Stimulated activated CD8-positive, alpha-beta memory T cell treated with anti-CD3 and anti-CD28 coated beads, Interleukin-12 subunit alpha, Interleukin-12 subunit beta, amount 100 ng/mL, for 1 hour (primary cell): ENCODE data around the gene PIP5K1C.

Source experiments
- DNase-seq: peaks from one replicate; pipeline ENCODE4 v3.0.0-alpha.2; 2020; ENCODE audit warnings: low read depth

PIP5K1C gene

GRCh38 chr19:3721131-3721886, 21.0 kb upstream of the PIP5K1C start:
- peak; percentile 70 for DNase-seq

- DNase-seq = no peak
Measured at GRCh38 chr19:3720349-3720917, 20.2 kb upstream of the PIP5K1C start.

GRCh38 chr19:3719868-3720267, 19.6 kb upstream of the PIP5K1C start:
- no peak for DNase-seq

DNA sequence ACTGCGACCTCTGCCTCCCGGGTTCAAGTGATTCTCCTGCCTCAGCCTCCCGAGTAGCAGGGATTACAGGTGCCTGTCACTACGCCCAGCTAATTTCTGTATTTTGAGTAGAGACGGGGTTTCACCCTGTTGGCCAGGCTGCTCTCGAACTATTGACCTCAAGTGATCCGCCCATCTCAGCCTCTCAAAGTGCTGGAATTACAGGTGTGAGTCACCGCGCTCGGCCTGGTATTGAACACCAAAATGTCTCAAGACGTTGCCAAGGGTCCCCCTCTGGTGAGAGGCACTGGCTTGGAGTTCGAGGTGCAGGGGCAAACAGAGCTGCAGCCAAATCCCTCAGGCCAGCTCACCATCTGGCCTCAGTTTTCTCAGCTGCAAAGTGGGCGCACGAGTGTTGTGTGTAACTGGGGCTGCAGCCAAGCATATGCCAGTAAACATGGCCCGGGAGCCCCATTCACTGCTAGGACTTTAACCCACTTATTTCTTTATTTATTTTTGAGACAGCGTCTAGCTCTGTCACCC, 15.9 kb upstream of the PIP5K1C start:
- DNase-seq = no peak

GRCh38 chr19:3712663-3713611, 12.7 kb upstream of the PIP5K1C start:
- DNase-seq = no peak

DNA sequence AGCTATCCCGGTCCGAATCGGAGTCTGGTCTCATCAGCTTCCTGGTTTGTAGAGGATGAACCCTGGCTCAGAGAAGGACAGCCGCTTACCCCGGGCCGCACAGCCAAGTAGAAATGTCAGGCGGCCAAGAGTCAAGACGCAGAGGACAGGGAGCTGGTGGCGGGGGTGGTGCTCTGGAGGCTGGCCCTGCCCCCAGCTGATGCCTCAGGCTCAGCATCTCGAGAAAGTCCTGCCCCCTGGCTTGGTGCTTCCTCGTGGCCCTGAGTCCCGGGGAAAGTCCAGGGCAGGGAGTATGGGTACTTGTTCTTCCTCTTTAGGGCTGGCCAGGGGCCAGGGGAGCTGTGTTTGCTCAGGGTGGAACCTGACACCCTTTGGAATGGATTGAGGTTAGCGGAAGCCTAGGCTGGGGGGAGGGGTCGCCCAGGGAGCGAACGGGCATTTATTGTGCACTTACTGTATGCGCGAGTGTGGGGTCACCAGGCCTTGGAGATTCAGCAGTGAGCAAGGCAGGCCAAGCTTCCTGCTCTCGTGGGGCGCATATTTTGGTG, 10.1 kb upstream of the PIP5K1C start:
- DNase-seq = no peak

- DNase-seq = no peak
Measured at GRCh38 chr19:3708207-3708931, 8.1 kb upstream of the PIP5K1C start, which contains the start of gene TJP3. Gene TJP3, plus strand, starts transcription at chr19:3708384. Its CDS starts 20,049 bp downstream, at chr19:3728433.

DNA sequence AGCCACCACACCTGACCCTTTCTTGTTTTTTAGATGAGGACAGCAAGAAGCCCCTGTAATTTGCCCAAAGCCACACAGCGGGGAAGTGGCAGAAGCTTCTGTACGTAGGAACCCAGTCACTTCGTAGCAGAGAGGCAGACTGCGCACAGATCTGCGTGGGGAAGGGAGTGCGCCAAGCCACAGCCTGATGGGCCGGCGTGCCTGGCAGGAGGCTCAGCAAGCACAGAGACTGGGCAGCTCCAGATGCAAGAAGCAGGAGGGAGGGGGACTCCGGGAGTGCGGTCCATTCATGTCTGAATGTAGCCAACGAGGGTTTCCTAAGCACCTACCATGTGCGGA, 7.6 kb upstream of the PIP5K1C start:
- no peak for DNase-seq

- DNase-seq = no peak
Measured at GRCh38 chr19:3701200-3701599, 932 bp upstream of the PIP5K1C start.

DNA sequence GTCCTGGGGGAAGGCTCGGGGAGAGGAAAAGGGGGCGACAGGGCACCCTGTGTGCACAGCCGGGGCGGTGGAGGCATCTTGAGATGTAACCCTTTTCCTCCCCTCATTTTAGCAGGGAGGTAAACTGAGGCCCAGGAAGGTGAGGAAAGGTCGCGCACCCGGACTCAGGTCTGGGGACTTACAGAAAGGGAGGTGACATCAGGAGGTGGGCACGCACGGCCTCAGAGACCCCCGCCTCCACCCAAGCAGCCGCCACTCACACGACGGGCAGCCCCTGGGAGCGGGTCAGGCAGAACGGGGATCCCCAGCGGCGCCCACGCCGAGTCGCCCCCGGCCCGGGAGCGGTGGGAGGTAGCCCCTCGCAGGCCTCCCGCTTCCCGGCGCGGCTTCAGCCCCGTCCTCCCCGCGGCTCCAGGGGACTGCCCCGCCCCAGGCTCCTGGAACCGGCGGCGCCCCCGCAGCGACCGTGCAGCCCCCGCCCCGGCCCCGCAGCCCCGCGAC, 477 bp downstream of the PIP5K1C start:
- no peak for DNase-seq

DNA sequence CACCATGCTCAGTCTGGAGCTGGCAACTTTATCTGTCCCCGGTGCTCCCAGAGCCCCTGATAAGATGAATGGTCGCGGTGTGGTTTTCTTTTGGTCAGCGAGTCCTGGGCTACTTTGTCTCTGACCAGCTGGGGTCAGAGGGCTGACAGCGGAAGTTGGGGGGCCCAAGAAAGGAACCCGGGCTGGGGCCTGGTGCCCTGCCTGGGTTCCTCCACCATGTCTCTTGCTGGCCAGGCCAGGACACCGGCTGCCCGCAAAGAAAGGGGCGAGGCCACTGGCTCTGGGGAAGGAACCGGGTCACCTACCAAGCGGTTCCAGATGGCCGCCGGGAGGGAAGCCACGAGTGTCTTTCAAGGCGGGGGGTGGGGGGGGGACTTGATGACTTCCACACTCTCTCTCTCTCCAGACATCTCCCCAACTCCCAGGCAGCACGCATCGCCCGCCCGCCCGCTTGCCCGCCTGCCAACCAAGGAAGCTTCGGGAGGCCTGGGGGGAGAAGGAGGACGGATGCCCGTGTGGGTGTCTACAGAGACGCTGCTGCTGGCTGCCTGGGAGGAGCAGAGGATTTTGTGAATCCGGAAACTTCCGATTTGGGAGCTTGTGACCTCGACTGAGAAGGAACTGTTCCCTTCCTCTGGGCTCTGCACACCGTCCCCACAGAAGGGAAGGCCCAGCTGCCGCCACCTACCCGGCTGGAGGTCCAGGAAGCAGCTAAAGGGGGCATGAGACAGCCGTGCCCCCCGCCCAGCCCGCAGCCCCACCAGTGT, 1.1 kb downstream of the PIP5K1C start:
- no peak for DNase-seq

DNA sequence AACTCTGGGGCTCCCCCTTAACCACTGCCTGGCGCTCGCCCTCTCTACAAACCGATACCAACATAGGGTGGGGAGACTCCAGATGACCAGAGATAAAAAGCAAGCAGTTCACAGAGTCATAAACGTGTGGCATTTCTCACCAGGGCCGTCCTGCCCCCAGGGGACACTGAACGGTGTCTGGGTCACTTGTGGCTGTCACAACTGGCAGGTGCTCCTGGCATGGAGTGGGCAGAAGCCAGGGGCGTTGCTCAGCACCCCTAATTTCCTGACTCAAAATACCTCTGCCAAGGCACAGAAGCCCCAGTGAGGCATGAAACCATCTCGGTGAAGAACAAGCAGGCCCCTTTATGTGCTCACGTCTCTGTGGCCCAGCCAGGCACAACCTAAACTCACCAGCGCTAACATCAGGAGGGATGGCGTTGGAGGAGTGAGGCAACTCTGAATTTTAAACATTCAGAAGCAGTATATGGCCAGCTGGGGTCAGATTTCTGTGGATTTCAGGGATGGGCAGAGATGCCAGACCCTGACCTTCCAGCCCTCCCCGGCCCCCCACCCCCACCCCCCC, 1.8 kb downstream of the PIP5K1C start:
- no peak for DNase-seq

DNA sequence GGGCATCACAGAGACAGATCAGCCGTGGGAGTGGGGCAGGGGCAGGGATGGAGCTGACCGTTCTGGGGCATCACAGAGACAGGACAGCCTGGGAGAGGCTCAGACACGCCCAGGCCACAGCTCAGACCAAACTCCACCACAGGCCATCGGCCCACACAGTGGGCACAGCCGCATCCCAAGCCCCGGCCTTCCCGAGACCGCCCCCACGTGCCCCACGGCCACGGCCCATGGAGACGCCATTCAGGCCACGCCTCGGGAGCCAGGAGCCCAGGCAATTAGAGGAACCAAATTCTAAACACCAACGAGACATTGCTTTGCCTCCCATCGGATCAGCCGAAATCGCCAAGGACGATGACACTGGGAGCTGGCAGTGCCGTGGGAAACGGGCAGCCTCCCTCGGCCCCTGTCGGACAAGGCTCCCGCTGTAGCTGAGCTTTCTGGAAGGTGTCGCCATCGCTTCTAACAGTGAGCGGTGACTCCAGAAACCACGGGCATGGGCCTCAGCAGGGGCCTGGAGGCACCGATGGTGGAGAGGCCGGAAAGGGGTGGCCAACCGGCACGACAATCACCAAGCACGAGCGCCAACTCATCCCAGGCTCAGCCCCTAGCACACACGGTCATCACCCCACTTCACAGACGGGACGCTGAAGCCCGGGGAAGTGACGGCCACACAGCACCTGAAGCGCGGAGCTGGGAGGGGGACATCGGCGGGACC, 2.4 kb downstream of the PIP5K1C start:
- no peak for DNase-seq

DNA sequence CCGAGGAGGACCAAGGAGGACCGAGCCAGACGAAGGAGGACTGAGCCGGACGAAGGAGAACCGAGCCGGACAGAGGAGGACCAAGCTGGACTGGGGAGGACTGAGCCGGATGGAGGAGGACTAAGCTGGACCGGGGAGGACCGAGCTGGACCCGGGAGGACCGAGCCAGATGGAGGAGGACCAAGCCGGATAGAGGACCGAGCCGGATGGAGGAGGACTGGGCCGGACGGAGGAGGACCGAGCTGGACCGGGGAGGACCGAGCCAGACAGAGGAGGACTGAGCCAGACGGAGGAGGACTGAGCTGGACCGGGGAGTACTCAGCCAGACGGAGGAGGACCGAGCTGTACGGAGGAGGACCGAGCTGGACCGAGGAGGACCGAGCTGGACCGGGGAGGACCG, 3.2 kb downstream of the PIP5K1C start:
- no peak for DNase-seq

GRCh38 chr19:3696660-3696995, 3.6 kb downstream of the PIP5K1C start:
- DNase-seq = no peak

GRCh38 chr19:3695986-3696659, 4.1 kb downstream of the PIP5K1C start:
- DNase-seq = no peak

DNA sequence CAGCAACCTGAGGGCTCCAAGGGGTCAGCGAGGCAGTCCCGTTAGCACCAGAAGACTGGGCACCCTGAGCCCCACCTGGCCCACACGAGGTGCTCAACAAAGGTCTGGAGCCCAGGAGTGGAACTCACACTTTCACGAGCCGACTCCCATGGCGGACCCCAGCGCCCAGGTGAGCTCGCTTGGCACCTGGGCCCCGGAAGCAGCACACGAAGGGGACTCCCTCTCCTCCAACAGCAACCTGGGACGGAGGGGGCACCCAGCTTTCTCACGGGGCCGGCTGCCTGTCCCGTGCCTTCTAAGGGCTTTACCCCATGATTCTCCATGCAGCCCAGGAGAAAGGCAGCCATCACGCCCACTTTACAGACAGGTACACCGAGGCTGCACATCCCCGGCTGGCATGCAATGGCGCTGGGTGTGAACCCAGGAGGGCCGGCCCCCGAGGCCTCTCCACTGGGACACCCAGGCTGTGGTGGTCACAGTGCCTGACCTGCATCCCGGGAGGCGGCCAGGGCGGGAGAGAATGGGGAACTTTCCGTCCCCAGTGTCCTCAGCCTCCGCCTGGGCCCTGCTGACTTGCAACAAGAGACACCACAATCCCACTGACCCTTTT, 5.0 kb downstream of the PIP5K1C start:
- DNase-seq = no peak

GRCh38 chr19:3694361-3695123, 5.7 kb downstream of the PIP5K1C start:
- DNase-seq = no peak
